A549 treated with GW870086 at 1 μM for 4 hours (cell line): ENCODE results near the gene INPP5J. TPM values are rescaled to one million over a fixed set of nuclear protein-coding genes. Genes with fewer than 3 reads are reported as not detected.

ENCODE experiments used
- total RNA-seq: library from RNA; stranded (reverse); fragments of 200-300 nt; extraction: Qiagen RNA extraction; gene quantifications from 5 replicates; pipeline ENCODE4 v1.2.3, GENCODE V29; 2022; ENCODE audit warnings: low read depth

Gene INPP5J
- total RNA-seq = 0.46 to 0.57 TPM (median 0.51 TPM) in 5 replicates

GRCh38 chr22:31122532-31123291 is at the start of gene INPP5J:
Gene INPP5J (plus strand): TSS chr22:31122966. CDS start chr22:31123015, 49 bp downstream.

GRCh38 chr22:31080848-31081649 is 41.7 kb upstream of the INPP5J start, which contains the start of gene SMTN:
Gene SMTN (plus strand): TSS chr22:31081318. CDS start chr22:31083259, 1,941 bp downstream.

DNA sequence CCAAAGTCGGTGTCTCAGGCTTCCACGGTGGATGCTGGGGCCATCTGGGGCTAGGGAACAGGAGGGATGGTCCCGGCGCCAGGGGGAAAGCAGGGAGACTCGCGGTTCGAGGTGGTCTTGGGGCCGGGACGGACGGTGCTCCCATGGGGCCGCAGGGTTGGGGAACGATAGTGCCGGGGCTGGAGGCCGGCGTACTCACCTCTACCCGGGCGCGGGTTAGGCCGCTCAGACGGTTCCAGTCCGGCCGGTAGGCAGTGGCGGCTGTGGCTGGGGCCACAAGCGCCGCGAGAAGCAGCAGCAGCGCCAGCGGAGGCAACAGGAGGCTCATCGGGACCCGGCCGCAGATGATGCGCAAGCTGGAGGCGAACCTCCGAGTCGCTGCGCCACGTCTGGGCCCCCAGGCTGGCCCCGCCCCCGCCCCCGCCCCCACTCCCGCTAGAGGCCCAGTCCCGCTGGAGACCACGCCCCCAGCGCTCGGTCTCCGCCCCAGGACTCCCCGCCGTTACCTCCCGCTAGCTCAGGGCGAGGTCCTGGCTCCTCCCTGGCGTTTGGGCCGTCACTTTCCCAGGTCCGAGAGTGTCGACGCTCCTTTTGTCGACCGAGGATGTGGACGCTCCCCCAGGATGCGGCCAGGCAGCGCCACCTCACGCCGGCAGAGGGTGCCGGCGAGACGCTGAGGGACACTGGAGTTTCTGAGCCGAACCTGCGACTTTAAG is 15.4 kb upstream of the INPP5J start, which contains the start of gene SELENOM:
TSS of gene SELENOM (minus strand) at position 391 of the 716 bp plus-strand sequence. CDS start at position 328, 63 bp downstream.

GRCh38 chr22:31139866-31140716 is 17.3 kb downstream of the INPP5J start, which contains the start of gene PLA2G3:
Gene PLA2G3 (minus strand): TSS chr22:31140508. CDS start chr22:31140354, 154 bp downstream.

Other genes with a start within 250 kb of the INPP5J start
- gene MORC2, start 154.2 kb upstream of the INPP5J start, total RNA-seq = 12.3 to 15.1 TPM (median 13.6 TPM) in 5 replicates
- gene TUG1, start 153.7 kb upstream of the INPP5J start, total RNA-seq = 21.9 to 30.4 TPM (median 28.9 TPM) in 5 replicates
- 26.1 to 32.9 TPM (median 29.5 TPM) in 5 replicates for gene SMTN, start 41.6 kb upstream of the INPP5J start, total RNA-seq
- 57.6 to 74.4 TPM (median 67.3 TPM) in 5 replicates for gene SELENOM, start 15.4 kb upstream of the INPP5J start, total RNA-seq
- not detected in 5 replicates for gene PLA2G3, start 17.5 kb downstream of the INPP5J start, total RNA-seq
- 22.2 to 26.9 TPM (median 25.2 TPM) in 5 replicates for gene RNF185, start 37.2 kb downstream of the INPP5J start, total RNA-seq
- gene LIMK2, start 89.3 kb downstream of the INPP5J start, total RNA-seq = 6.6 to 9.9 TPM (median 7.9 TPM) in 5 replicates
- gene PIK3IP1, start 169.5 kb downstream of the INPP5J start, total RNA-seq = 0.74 to 1.2 TPM (median 0.82 TPM) in 5 replicates
- gene PATZ1, start 223.4 kb downstream of the INPP5J start, total RNA-seq = 17.1 to 21.6 TPM (median 20.9 TPM) in 5 replicates